GM12891 (cell line): ENCODE results near the gene SEC22A.

Experiments
- DNase-seq: peaks from one replicate; pipeline ENCODE4 v3.0.0; 2011; ENCODE audit warnings: low spot score; ENCODE audit not compliant: insufficient read length
- FAIRE-seq: peaks from 2 replicates; lab custom pipeline; 2011; peaks lifted over from hg19 to GRCh38; lab: Jason Lieb, UNC
- PAX5 ChIP-seq: IDR thresholded peaks from 2 replicates; pipeline ENCODE4 v1.6.1; 2011; ENCODE audit warnings: low read length, moderate library complexity, mild to moderate bottlenecking; ENCODE audit not compliant: insufficient read depth, severe bottlenecking
- POLR2A ChIP-seq: IDR thresholded peaks from 2 replicates; pipeline ENCODE4 v1.6.1; 2011; ENCODE audit warnings: low read depth, low read length, control low read depth
- POLR2AphosphoS5 ChIP-seq: IDR thresholded peaks from 2 replicates; pipeline ENCODE4 v1.6.1; 2011; ENCODE audit warnings: low read depth, low read length, control low read depth
- POU2F2 ChIP-seq: IDR thresholded peaks from 2 replicates; pipeline ENCODE4 v1.6.1; 2011; ENCODE audit warnings: low read depth, mild to moderate bottlenecking, control low read depth, low read length, moderate library complexity
- SPI1 ChIP-seq: IDR thresholded peaks from 2 replicates; pipeline ENCODE4 v1.6.1; 2011; ENCODE audit warnings: low read depth, low read length, control low read depth
- TAF1 ChIP-seq: IDR thresholded peaks from 2 replicates; pipeline ENCODE4 v1.6.1; 2011; ENCODE audit warnings: low read depth, low read length, control low read depth

The SEC22A gene

DNA sequence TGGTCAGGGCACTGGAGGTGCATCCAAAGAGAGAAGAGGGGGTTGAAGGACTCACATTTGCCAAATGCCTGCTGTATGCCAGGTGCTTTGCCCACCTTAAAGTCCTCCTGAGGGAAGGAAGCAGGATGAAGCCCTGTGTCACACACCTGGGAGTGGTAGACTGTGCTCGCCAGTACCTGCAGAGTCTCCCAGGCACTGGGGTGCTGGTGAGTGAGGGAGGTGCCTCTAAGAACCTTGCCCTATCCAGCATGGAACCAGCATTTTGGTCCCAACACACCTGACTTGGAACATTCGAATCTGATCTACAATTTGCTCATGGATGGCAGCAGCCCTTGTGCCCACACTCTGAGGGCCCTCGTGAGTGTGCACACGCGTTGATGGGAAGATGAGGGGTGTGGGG lies 76.7 kb downstream of the SEC22A start:
- no peak for TF ChIP-seq POLR2A
- no peak for TF ChIP-seq POU2F2
- TF ChIP-seq SPI1: no peak
- no peak for TF ChIP-seq POLR2AphosphoS5
- TF ChIP-seq TAF1: no peak
- DNase-seq (no peak), FAIRE-seq (no peak)

DNA sequence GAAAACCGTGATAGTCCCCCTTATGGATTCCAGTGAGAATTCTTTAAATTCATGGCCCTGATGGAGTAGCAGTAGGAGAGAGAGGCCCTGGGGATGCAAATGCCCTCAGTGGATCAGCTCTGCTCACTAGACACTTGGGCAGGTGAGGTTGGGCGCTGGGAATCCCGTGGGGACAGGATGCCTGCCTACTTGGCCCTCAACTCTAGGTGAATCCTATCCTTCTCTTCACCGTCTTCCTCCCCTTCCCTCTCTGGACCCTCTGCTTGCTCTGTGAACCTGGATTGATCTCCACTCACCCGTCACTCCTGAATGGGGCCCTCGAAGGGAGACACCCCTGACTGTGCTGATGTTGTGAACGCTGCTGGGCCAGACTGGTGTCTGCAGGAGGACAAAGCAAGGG lies 77.4 kb downstream of the SEC22A start:
- no peak for DNase-seq
- FAIRE-seq: no peak
- TF ChIP-seq POLR2A: no peak
- no peak for TF ChIP-seq POU2F2
- no peak for TF ChIP-seq POLR2AphosphoS5
- TF ChIP-seq PAX5: no peak
- TF ChIP-seq TAF1: no peak

DNA sequence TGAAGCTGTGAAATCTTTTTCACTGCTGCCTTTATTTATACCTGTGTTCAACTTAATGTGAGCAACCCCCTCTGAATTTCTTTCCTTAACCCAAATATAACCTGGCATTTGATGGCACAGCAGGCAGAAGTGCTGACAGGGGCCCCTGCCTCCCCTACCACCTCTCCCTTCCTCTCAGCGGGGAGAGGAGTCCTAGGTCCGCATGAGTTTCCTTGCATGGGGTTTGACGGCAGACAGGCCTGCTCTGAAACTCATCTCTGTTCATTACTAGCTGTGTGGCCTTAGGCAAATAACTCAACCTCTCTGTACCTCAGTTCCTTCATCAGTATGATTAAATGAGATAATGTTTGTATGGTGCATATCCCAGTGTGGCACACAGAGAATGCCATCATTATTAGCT lies 79.7 kb downstream of the SEC22A start:
- FAIRE-seq (no peak), DNase-seq (no peak)
- TF ChIP-seq POLR2A (no peak), SPI1 (no peak), POLR2AphosphoS5 (no peak), TAF1 (no peak), PAX5 (no peak), POU2F2 (no peak)

- FAIRE-seq (no peak), DNase-seq (no peak)
- TF ChIP-seq POU2F2 (no peak), POLR2AphosphoS5 (no peak), POLR2A (no peak), PAX5 (no peak), SPI1 (no peak), TAF1 (no peak)
Measured at GRCh38 chr3:123281929-123282328, 80.2 kb downstream of the SEC22A start.

DNA sequence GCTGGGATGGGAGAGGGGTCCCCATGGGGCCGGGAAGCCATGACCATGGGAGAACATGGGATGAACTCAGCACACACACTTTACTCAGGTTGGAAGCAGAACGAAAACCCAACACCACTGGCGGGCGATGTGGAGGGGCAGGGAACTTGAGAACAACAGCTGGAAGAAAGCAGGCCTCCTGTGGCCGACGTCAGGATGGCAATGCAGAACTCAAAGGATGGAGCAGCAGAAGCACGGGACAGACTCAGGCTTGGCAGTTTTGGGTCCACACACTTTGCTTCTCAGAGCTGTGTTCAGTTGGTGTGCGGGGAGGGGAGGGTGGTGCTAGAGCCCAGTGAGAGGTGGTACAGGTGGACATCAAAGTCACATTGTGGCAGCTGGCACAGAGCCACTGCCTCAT lies 80.7 kb downstream of the SEC22A start:
- FAIRE-seq: no peak
- no peak for TF ChIP-seq SPI1
- no peak for TF ChIP-seq POLR2A
- TF ChIP-seq TAF1: no peak
- TF ChIP-seq POLR2AphosphoS5: no peak
- no peak for TF ChIP-seq POU2F2
- no peak for TF ChIP-seq PAX5
- DNase-seq: no peak

DNA sequence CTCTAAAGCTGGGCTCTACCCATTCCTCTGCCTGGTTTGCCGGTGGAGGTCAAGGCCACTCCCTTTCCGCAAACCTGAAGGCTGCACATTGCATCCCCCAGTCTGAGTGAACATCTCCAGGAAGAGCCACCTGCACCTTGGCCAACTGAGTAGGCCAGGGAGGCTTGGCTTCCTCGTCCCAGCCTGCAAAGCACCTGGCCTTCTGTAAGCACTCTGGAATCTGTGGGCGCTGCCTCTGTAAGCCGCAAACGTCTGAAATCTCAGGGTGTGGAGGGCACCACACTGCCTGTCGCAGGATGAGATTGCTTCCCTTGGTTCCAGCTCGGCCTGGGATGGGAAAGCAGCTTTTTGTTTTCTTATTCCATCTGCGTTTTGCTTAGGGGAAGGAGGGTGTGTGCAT lies 81.3 kb downstream of the SEC22A start:
- DNase-seq (no peak), FAIRE-seq (no peak)
- TF ChIP-seq POU2F2 (no peak), POLR2AphosphoS5 (no peak), SPI1 (no peak), PAX5 (no peak), POLR2A (no peak), TAF1 (no peak)

DNA sequence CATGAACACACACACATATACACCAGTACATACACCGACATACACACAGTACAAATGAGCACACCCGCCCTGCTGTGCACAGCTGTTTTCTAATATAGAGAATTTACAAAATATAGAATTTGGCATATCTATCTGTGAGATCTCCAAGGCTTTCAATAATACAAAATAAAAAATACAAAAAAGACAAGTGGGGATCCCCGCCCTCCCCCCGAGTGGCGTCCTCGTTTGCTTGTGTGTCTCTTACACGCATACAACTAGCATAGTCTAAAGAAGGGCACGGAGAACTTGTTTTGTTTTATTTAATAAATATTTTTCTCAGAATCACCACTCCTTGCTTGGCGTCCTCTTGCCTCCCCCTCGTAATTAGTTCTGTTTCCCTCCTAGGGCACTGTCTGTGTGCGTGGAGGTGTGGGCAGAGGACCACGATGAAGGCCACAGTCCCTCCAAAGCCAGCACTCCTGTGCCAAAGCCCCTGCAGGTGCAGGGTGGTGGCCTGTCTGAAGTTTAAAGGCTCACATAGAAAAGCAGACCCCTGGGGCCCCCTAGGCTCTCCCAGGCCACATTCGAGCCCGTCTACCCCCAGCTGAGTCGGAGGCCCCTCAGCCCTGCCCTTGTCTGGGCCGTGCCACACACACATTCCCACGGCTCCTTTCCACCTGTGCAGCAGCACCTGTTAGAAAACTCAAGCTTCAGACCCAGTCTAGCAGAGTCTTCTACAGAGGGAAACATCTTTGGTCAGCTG lies 82.1 kb downstream of the SEC22A start:
- FAIRE-seq (no peak), DNase-seq (no peak)
- TF ChIP-seq POLR2AphosphoS5: no peak
- no peak for TF ChIP-seq POU2F2
- TF ChIP-seq PAX5: no peak
- TF ChIP-seq TAF1: no peak
- TF ChIP-seq SPI1: no peak
- TF ChIP-seq POLR2A: no peak

- TF ChIP-seq POLR2AphosphoS5 (no peak), SPI1 (no peak), POU2F2 (no peak), PAX5 (no peak), POLR2A (no peak), TAF1 (no peak)
- FAIRE-seq (no peak), DNase-seq (no peak)
Measured at GRCh38 chr3:123284399-123285010, 82.8 kb downstream of the SEC22A start.

- FAIRE-seq (no peak), DNase-seq (no peak)
- no peak for TF ChIP-seq TAF1
- no peak for TF ChIP-seq POLR2AphosphoS5
- no peak for TF ChIP-seq PAX5
- TF ChIP-seq SPI1: no peak
- no peak for TF ChIP-seq POLR2A
Measured at GRCh38 chr3:123285066-123285465, 83.3 kb downstream of the SEC22A start.
